Smooth muscle cell of the brain vasculature (primary cell): ENCODE results near the gene ITCH.
"Not testable (repeated sequence)": the region's sequence is repeated elsewhere in the genome, so short reads cannot be mapped to it uniquely, and the experiment has no call there.

ENCODE experiments used
- DNase-seq: peaks from one replicate; pipeline ENCODE4 v3.0.0-alpha.2; 2012; ENCODE audit warnings: low read depth, low spot score

The ITCH gene

GRCh38 chr20:34343458-34344211 is 19.4 kb upstream of the ITCH start:
- DNase-seq = no peak

GRCh38 chr20:34344238-34344637 is 18.8 kb upstream of the ITCH start:
- DNase-seq = no peak

- no peak for DNase-seq
These were observed 17.7 kb upstream of the ITCH start for GRCh38 chr20:34345402-34345736.

GRCh38 chr20:34345839-34346532 is 17.1 kb upstream of the ITCH start:
- DNase-seq = not testable (repeated sequence)

GRCh38 chr20:34346533-34346865 is 16.6 kb upstream of the ITCH start:
- DNase-seq = not testable (repeated sequence)

GRCh38 chr20:34347571-34347970 is 15.5 kb upstream of the ITCH start:
- DNase-seq = no peak

GRCh38 chr20:34350095-34350494 is 13.0 kb upstream of the ITCH start:
- no peak for DNase-seq

GRCh38 chr20:34353467-34353866 is 9.6 kb upstream of the ITCH start:
- DNase-seq = not testable (repeated sequence)

GRCh38 chr20:34355427-34355826 is 7.6 kb upstream of the ITCH start:
- DNase-seq = no peak

- DNase-seq = not testable (repeated sequence)
These were observed 3.3 kb upstream of the ITCH start for GRCh38 chr20:34359729-34360128.

- DNase-seq = no peak
These were observed 491 bp upstream of the ITCH start for GRCh38 chr20:34362502-34363061.

GRCh38 chr20:34363465-34364222 is 571 bp downstream of the ITCH start:
- DNase-seq = no peak

GRCh38 chr20:34364223-34364506 is 1.1 kb downstream of the ITCH start:
- no peak for DNase-seq

GRCh38 chr20:34365765-34366213 is 2.7 kb downstream of the ITCH start:
- DNase-seq = no peak

GRCh38 chr20:34367155-34367554 is 4.1 kb downstream of the ITCH start:
- DNase-seq = no peak

GRCh38 chr20:34367911-34368310 is 4.8 kb downstream of the ITCH start:
- not testable (repeated sequence) for DNase-seq

GRCh38 chr20:34368547-34368946 is 5.5 kb downstream of the ITCH start:
- no peak for DNase-seq

GRCh38 chr20:34369265-34369664 is 6.2 kb downstream of the ITCH start:
- DNase-seq = no peak

GRCh38 chr20:34370062-34370461 is 7.0 kb downstream of the ITCH start:
- DNase-seq = no peak

GRCh38 chr20:34373445-34373844 is 10.4 kb downstream of the ITCH start:
- DNase-seq = no peak

- no peak for DNase-seq
These were observed 11.2 kb downstream of the ITCH start for GRCh38 chr20:34374209-34374760.

GRCh38 chr20:34375977-34376430 is 12.9 kb downstream of the ITCH start:
- DNase-seq = no peak
